Stimulated activated CD8-positive, alpha-beta memory T cell treated with anti-CD3 and anti-CD28 coated beads, Interleukin-4, amount 100 ng/mL, for 4 hours (primary cell): ENCODE results near the gene EFCAB9.

Experiments used
- DNase-seq, 2 donors: peaks; one replicate each; pipeline ENCODE4 v3.0.0-alpha.2; 2020; ENCODE audit warnings: low read depth in 2 of 2, low spot score in 1 of 2

Gene EFCAB9

GRCh38 chr5:172235827-172236736 is 42.1 kb downstream of the EFCAB9 start:
- DNase-seq, result no peak

- no peak for DNase-seq
These were observed 44.4 kb downstream of the EFCAB9 start for GRCh38 chr5:172238334-172238733.

GRCh38 chr5:172243302-172243701 is 49.3 kb downstream of the EFCAB9 start:
- no peak for DNase-seq

- no peak for DNase-seq
These were observed 51.1 kb downstream of the EFCAB9 start for GRCh38 chr5:172245046-172245445.

- DNase-seq, result no peak
These were observed 51.7 kb downstream of the EFCAB9 start for GRCh38 chr5:172245703-172246125.

GRCh38 chr5:172248637-172249036 is 54.7 kb downstream of the EFCAB9 start:
- DNase-seq, result no peak

- no peak for DNase-seq
These were observed 57.4 kb downstream of the EFCAB9 start for GRCh38 chr5:172251419-172251818.

- no peak for DNase-seq
These were observed 58.5 kb downstream of the EFCAB9 start for GRCh38 chr5:172252501-172252900.
